ENCODE data around the gene ATP12A.

ATP12A gene

DNA sequence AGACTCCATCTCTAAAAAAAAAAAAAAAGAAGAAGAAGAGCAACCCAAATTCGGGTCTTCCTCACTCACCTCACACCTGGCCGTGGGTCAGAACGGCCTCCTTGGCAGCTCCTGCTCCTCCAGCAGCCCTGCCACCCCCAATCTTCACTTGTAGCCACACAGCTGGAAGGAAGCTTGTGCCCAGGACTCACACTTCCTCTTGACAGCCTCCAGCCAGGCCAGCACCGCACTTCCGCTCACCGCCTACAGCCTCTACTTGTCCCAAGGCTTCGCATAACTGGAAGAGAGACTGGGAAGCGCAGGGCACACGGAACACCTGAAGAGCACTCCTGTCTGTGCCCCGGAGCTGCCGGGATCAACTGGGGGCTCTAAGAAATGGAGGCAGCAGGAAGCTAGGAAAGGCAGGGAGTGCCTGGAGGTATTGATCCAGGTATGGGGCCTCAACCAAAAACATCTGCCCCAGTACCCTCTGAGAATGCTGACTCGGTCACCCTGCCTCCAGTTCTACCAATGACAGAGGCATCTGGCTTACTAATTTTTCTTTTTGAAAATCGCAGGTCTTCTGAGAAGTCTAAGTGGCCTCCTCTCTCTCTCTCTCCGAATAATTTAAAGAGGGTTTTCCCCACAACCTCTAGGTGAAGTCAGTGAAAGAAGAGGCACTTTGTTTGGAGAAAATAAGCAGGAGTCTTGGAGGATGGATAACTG, 31.1 kb upstream of the ATP12A start:
- TF ChIP-seq, protein P1, sequence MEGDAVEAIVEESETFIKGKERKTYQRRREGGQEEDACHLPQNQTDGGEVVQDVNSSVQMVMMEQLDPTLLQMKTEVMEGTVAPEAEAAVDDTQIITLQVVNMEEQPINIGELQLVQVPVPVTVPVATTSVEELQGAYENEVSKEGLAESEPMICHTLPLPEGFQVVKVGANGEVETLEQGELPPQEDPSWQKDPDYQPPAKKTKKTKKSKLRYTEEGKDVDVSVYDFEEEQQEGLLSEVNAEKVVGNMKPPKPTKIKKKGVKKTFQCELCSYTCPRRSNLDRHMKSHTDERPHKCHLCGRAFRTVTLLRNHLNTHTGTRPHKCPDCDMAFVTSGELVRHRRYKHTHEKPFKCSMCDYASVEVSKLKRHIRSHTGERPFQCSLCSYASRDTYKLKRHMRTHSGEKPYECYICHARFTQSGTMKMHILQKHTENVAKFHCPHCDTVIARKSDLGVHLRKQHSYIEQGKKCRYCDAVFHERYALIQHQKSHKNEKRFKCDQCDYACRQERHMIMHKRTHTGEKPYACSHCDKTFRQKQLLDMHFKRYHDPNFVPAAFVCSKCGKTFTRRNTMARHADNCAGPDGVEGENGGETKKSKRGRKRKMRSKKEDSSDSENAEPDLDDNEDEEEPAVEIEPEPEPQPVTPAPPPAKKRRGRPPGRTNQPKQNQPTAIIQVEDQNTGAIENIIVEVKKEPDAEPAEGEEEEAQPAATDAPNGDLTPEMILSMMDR (IDR thresholded peaks at IDR 0.05; ENCODE audit: insufficient read depth, low read length, poor library complexity, severe bottlenecking), result no peak

DNA sequence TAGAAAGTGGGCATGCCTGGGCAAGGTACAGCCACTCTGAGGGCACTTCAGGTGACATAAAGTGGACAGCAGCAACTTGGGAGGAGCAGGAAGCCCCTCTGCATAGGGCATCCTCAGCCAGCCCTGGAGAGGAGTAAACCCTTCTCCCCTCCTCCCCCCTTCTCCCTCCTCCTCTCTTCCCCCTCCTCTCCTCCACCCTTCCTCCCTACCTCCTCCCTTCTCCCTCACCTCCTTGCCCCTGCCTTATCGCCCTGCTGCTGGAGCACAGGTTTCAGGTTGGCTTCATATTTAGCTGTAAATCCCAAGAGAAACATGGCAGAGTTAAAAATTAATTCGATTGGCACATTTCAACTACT, 30.5 kb upstream of the ATP12A start:
- Histone ChIP-seq H3K4me3 (replicated peaks; ENCODE audit: low read depth, low read length) (no peak overlapping the region), H3K36me3 (ENCODE audit: control insufficient read depth, insufficient read depth, low read length) (no peaks in the 10 kb centered on the region), H3K27me3 (replicated peaks; ENCODE audit: control insufficient read depth, insufficient read depth, low read length) (no peaks in the 10 kb centered on the region)
- DNase-seq (ENCODE audit: extremely low read depth, insufficient read length), result no peak
- TF ChIP-seq, protein P1 (IDR thresholded peaks at IDR 0.05; ENCODE audit: insufficient read depth, low read length, poor library complexity, severe bottlenecking), result no peak

More for the DNA sequence above, 31.1 kb upstream of the ATP12A start:
- Histone ChIP-seq H3K27me3 (replicated peaks; ENCODE audit: control insufficient read depth, insufficient read depth, low read length) (no peaks in the 10 kb centered on the region), H3K4me3 (replicated peaks; ENCODE audit: low read depth, low read length) (no peak overlapping the region), H3K36me3 (ENCODE audit: control insufficient read depth, insufficient read depth, low read length) (no peaks in the 10 kb centered on the region)
- no peak for DNase-seq (ENCODE audit: extremely low read depth, insufficient read length)

DNA sequence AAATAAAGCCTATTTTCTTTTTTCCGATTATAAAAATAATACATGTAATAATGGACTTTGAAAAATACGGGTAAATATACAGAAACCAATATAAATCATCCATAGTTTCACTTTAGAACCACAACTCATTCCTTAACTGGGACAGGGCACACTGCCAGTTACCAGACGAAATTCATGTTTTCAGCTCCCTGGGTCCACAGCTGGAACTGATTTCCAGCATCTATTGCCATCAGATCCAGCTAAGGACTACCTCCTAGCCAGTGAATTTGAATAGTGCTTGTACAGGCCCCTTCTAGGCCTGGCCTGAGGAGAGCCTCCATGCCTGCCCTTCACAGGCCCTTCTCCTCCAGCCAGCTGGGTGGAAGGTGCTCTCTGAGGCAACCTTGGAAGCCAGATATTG, 30.0 kb upstream of the ATP12A start:
- TF ChIP-seq, protein P1 (IDR thresholded peaks at IDR 0.05; ENCODE audit: insufficient read depth, low read length, poor library complexity, severe bottlenecking), result no peak
- no peak for DNase-seq (ENCODE audit: extremely low read depth, insufficient read length)
- Histone ChIP-seq H3K27me3 (replicated peaks; ENCODE audit: control insufficient read depth, insufficient read depth, low read length) (no peaks in the 10 kb centered on the region), H3K36me3 (ENCODE audit: control insufficient read depth, insufficient read depth, low read length) (no peaks in the 10 kb centered on the region), H3K4me3 (replicated peaks; ENCODE audit: low read depth, low read length) (no peak overlapping the region)

DNA sequence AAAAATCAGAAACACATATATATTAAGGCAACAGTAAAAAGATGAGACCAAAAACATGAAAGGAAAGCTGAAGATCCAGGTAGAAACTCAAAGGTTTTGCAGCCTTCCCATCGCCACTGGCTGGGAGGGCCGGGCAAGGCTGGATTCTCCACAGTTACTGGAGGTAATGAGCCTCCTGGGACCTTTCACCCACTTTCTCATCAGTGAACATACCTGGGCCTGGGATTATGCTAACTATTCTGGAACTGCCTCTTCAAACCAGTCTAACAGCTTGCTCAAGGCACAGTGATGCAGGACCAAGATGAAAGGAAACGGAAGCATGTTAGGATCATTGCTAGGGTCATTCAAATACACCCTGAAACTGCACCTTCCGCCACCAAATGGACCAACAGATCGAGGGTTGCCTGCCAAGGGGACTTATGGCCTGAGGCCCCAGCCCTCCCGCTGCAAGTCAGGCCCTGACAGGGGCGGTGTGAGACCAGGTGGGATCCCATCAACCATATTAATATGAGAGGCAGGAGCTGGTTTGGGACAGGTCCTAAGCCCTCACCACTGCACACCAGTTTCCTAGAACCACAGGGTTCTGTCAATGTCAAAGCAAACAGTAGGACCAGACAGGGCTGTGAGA, 28.4 kb upstream of the ATP12A start:
- DNase-seq (ENCODE audit: extremely low read depth, insufficient read length), result no peak
- TF ChIP-seq, protein P1 (IDR thresholded peaks at IDR 0.05; ENCODE audit: insufficient read depth, low read length, poor library complexity, severe bottlenecking), result no peak
- H3K36me3 ChIP-seq (ENCODE audit: control insufficient read depth, insufficient read depth, low read length), result no peaks in the 10 kb centered on the region
- H3K27me3 ChIP-seq (replicated peaks; ENCODE audit: control insufficient read depth, insufficient read depth, low read length), result no peaks in the 10 kb centered on the region
- H3K4me3 ChIP-seq (replicated peaks; ENCODE audit: low read depth, low read length), result no peak overlapping the region

DNA sequence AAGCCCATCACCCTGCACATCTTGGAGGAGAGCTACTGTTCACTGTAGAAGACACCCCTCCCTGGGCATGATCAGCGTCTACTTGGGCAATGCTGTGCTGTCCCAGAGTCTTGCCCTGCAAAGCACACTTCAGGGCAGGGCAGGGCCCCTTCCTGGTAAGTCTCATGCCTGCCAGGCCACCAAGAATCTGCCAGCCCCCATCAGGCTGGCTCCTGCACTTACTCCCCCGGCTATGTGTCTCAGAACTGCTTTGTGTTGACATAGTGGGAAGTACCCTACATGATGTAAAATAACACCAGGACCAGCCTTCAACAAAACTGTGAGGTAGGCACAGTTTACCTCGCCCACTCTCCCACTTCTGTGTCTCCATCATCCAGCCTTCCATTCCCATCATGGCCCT, 27.8 kb upstream of the ATP12A start:
- Histone ChIP-seq H3K27me3 (replicated peaks; ENCODE audit: control insufficient read depth, insufficient read depth, low read length) (no peaks in the 10 kb centered on the region), H3K36me3 (ENCODE audit: control insufficient read depth, insufficient read depth, low read length) (no peaks in the 10 kb centered on the region), H3K4me3 (replicated peaks; ENCODE audit: low read depth, low read length) (no peak overlapping the region)
- DNase-seq (ENCODE audit: extremely low read depth, insufficient read length), result no peak
- TF ChIP-seq, protein P1 (IDR thresholded peaks at IDR 0.05; ENCODE audit: insufficient read depth, low read length, poor library complexity, severe bottlenecking), result no peak
